Amygdala (tissue), 56 donors: ENCODE measurements around the gene TBKBP1.
A peak's percentile ranks its signal among the peaks of the same experiment; 100 is the strongest.

ENCODE experiments used
- DNase-seq, 56 donors: peaks; one replicate each; lab custom pipeline; 2025; lab: John Stamatoyannopoulos, UW

Gene TBKBP1

DNA sequence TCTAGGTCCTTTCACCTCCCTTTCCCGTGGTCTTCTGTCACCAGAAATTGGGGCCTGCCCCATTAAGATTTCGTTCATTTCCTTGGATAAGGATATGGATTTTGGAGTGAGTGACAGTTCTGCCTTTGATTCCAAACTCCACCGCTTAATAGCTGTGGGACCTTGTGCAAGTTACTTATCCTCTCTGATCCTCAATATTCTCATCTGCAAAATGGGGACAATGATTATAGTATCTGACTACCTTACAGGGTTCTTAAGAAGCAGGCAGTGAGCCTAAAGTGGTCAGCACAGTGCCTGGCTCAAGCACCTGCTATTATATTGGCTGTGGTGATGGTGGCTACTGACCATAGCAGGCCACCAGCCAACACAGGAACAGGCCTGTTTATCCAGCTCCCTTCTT, 15.6 kb downstream of the TBKBP1 start:
- DNase-seq, result no peak

DNA sequence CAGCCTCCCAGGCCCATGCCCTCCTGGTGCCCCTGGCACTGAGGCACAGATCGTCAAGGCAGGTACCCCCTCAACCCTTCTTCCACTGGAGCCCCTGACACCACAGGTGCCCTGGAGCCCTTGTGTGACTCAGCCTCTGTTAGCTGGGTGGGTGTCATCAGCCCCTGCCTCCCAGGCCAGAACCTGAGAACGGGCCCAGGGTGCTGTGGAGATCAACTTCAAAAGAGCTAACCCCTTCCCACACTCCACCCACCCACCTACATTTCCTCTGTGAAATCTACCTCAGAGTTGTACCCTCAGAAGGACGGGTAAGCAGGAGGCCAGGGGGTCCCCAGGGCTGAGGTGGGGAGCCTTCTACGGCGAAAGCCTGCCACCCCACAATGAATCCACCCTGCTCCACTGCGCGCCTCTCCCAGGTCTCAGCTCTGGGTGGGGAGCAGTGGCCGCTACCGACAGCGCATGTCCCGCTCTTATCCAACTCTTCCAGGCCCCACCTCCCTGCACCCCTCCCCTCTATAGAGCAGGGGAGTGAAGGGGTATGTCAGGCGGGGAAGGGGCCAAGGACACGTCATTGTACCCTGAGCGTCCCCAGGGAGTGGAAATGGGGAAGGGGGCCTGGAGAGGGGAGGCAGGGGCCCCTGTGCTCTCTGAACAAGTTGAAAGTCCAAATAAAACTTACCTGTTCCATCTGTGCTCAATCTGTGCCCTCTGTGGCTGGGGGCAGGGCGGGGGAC, 17.6 kb downstream of the TBKBP1 start:
- DNase-seq, result no peak

DNA sequence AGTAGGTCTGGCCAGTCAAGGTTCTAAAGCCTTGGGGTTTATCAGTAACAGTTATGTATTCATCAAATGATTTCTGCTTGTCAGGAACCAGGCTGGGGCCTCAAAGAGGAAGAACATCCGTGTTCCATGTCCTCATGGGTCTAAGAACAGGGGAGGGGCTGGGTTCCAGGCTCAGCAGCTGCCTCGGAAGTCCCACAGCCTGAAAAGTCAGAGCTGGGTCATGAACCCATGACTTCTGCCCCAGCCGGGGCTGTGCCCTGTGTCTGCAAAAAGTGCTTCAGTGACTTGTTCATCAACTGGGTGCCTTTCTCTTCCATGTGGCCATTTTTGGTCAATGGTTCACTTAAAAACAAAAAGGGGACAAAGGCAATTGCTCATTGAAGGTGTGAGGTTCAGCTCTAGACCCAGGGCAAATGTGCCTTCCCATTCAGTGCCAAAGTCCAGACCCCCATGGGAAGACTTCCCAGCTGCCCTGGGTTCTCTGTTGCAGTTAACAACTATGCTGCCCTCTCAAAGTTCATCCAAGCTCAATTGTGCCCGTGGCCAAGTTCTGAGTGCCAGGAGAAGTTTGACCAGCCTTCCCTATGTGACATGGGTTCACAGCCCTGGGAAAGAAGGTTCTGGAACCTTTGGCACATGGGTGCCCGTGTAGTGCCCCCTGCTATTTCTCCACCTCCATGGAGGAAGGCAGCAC, 18.5 kb downstream of the TBKBP1 start:
- DNase-seq, result no peak

DNA sequence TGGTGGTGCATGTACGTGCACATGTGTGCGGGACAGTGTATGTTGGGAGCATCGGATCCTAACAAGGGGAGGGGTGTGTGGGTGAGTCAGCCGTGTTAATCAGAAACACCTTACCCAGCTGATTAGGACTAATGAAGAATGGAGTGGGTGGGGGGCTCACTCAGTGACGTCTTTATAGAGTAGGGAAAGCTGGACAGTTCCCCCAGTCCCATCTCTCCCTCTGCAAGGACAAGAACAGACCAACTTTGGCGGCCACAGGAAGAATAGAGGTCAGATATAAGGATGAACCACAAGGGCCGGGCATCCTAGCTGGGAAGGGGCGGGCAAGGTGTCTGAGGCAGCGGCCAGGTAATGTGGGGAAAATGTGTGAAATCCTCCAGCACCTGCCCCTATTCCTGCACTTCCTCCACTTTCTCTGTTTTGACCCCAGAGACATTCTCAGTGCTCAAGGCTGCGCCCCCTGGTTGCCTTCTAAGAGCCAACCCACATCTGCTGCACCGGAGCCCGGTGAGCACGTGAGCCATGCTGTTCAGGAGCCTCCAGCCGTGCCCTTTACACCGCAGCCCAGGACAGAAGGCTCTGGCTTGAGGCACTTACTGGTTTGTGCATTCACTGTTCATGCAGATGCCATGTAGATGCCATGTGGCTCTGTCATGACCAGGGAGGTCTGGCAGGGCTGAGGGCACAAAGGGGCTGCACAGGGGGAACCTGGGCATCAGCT, 20.2 kb downstream of the TBKBP1 start:
- DNase-seq, result no peak

DNA sequence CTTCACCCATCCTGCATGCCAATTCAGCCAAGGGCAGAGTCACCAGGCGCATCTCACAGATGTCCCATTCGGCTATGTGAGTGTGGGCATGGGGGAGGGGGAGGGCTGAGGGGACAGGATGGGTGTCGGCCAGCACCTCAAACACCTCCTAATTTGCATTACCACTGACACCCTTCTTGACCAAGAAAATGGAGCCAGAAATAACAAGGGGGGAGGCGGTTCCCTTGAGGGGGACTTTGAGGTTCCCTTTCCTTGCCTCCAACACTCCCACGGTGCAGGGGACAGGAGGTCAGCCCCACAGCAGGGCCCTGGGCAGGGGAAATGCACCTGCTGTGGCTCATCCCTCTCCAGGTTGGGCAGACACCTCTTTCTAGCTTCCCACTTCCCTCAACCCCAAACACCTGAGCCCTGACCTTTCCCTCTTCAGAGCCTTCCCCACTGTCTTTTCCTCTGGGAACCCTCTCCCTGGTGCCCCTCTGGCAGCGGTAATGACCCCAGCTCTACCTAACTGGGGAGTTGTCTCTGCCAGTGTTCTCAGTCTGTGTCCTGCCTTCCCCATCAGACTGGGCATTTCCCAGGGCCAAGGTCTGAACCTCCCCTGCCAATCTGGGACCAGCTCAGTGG, 20.9 kb downstream of the TBKBP1 start:
- no peak for DNase-seq

DNA sequence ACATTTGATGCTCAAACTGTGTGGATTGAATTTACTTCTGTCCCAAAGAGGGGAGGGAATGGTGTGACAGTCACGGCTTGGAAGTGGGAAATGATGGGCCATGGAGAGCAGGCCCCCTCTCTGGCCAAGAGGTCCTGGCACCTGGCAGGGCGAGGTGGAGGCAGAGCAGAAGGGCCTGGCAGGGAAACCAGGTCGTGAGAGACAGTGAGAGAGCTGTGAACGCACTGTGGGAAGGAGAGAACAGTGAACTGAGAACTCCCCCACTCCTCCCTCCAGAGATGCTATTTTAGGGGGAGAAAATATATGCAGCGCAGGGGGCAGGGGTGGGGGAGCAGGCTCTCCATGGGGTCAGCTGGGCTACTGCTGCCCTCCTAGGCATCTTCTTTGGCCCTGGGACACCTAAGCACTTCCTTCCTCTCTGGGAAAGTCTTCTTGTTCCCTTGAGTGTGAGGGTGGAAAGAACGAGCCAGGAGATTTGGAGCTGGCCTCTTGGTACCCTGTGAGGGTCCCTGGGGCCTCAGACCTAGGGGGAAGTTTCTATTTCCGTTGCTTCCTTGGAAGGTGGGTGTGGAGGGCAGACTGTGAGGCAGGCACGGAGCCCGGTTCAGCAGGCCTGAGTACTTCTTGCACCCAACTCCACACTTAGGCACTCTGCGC, 21.8 kb downstream of the TBKBP1 start:
- no peak for DNase-seq

DNA sequence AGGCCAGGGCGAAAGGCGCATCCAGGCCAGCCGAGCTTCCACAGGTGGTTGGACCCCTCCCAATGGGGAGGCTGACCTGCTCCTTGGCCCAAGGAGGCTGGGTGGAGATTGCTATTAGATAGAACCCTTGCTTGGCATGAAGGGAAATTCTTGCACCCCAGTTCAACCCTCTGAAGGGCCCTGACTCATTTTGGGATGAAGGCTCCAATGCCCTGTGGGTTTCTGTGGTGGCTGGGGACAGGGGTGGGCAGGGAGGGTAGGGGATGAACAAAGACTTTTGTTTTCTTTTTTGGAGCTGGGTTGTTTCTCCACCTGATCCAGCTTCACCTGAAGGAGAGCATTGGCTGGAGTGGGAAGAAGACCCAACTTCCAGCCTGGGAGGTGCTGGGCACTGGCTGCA, 22.4 kb downstream of the TBKBP1 start:
- no peak for DNase-seq

DNA sequence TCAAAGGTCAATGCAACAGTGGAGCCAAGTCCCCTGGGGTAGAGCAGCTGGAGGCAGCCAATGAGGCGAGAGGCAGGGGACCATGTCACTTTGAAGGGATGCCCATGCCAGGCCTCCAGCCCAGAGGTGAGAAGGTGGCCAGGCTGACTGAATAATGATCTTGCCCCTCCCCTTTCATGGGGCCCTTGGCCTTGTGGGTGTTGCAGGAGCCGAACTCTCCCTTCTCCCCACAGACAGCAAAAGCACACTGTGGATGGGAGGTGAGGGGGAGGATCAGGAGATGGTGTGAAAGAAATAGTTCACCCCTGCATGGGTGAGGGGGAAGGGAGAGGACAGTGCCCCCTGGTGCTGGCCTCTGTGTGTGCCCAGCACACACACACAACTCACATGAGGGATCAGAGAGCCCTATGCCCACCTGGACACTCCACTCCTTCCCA, 23.3 kb downstream of the TBKBP1 start:
- no peak for DNase-seq

DNA sequence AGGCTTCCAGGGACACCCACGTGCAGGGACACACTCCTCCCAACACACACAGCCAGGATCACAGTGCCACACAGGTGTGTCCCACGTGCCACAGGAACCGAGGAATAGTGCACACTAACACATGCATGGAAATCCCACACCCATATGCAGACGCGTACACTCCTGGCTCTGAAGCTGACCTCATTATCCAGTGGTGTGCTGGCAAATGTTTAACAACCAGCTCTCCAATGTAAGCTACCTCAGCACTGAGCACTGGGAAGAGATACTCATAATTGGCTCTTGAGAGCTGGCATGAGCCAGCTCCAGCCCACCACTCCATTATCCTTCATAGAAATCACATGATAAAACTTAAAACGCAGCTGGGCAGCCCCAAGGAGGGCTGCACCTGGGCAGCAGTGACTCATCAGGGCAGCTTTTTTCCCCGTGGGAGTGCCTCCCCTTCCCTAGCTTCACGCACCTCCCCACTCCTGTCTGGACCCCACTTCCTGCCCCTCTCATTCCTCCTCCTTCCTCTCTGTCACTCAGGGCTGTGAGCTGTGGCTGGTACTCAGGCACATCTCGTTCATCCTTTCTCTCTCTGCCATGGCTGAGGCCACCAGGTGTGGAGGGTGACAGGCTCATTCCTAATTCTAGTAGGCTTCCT, 24.1 kb downstream of the TBKBP1 start:
- no peak for DNase-seq

DNA sequence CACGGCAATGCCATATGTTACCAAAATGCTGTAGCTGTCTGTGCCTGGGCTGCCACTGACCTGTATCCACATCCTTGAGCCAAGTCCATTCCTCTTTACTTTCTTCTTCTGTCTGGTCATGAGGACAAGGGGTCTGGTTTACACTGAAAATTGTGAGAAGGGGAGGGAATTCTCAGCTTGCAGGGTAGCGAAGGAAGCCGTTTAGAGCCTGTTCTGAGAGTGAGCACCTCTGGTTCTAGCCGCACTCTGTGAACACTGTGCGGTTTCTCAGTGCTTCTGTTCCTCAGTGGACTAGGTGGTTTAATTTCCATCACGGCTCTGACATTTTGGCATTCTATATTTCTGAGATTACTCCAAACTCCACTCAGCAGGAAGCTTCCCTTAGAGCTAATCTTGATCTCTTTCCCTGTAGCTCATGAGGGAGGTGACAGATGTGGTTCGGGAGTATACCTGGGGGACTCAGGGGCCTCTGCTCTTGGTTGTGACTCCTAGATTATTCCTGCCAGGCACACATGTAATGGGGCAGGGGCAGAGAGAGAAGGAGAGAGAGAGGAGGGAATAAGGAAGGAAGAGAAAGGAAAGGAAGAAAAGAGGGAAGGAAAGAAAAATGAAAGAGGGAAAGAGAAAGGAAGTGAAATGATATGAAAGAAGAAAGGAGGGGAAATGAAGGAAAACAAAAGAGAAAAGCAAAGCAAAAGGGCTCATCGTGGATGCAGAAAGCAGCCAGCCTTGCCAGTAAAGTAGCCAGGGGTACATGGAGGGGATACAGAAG, 24.9 kb downstream of the TBKBP1 start:
- no peak for DNase-seq

DNA sequence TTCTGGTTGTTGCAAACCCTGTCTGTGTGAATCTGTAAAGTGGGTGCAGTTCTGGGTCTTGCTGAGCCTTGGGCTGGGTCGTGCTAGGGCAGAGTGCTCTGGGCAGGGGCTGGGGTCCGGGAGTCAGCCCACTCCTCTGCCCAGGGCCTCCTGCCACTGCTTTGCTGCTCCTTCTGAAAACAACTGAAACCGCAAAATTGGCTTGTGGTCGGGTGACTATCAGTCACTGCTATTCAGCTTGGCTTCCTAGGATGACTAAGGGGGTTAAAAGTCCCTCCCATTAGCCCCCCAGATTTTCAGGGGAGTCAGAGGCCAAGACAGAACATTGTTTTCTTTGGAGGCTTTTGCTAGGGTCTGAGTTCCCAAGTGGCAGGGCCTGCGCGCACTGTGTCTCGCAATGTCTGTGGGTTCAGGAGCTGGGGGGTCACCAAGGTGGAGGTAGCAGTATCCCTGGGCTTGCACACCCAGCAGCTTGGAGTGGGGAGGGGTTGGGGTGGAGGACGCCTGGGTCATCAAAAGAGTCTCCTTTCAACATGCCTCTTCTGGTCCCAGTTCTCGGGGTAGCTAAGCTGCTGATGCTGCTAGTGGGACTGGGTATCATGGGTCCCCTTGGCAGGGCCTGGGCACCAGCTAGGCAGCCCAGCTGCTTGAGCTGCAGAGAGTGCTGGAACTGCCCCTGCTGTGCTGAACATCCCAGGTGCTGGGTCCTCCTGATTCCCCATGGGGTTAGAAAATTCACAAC, 25.6 kb downstream of the TBKBP1 start:
- DNase-seq, result no peak

DNA sequence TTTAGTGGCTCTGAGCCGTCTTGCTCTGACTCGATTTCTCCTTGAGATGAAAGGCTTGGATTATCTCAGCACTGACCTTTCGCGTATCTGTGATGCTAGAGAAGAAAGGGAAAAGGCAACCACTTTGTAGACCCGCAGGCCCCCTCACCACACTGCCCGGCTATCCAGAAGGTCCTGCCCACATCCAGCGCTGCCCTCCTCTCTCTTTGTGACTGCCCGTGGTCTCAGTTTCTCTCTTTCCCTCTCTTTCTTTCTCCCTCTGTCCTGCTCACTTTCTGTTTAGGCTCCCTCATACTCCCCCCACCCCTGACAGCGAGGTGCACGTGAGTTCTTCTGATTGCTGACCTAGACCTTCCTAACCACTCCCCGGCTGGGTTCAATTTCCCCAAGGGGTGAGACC, 26.2 kb downstream of the TBKBP1 start:
- no peak for DNase-seq

DNA sequence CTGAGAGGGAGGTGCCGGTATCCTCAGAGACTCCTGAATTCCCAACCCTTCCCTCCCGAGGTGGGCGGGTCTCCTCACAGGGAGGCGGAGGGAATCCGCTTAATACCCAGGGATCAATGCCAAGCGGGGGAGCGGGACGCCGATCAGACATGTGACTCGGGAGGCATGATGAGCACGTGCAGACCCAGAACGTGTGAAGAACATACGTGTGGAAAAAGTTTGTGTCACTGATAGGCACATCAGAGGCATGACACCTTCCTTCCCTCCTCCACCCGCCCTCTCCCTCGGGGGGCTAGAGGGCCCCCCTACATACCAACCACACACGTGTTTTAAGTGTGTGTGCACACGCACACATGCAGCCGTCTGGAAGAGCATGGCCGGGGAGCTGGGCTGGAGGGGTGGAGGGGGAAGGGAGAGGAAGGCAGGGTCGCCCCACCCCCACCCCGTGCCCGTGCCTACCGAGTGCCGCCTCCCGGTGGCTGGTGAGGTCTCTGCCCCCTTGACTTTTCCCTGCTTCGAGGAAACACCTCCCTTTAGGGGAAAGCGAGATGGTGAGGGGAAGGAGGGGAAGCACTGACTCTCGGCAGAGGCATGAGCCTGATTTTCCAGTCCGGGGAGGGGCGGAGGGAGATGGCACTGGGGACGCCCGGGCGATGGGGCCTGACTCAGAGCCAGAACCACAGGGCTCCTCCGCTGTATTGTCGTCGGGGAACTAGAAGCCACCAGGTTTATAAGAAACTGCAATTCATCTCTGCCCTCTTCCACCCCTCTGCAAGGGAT, 27.0 kb downstream of the TBKBP1 start:
- DNase-seq, result peak in 2 of 56 donors; percentile 16 to 18

DNA sequence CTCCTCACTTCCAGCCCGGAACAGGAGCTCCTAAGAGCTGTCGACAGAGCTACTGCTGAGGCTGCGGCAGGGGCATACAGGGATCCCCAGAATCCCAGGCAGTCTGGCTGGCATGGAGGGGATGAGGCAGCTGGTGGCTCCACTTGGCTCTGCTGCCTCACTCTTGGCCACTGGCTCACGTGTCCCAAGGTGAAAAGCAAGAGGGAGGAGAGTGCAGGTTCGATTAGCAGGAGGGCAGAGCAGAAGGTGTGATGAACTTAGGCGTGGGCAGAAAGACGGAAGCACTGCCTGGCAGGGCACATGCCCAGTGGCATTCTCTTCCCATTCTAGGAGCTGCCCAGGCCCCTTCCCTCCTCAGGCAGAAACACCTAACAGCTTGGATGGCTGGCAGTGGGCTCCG, 27.8 kb downstream of the TBKBP1 start:
- DNase-seq, result no peak

DNA sequence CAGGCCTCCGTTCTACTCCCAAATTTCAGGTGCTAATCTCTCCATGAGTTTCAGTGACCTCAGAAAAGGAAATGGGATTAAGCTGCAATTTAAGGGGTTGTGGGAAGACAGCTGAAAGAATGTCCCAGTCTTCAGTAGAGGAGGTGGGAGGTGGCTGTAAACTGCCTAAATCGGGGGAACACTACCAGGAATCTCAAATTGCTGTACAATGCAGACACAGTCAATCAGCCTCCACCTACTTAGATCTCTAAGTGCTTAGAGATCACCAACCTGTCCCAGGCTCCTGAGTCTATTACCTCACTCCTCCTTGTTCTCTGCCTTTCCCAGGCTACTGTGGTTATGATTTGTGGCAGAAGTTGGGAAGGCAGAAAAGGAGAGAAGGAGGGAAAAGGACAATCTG, 30.7 kb downstream of the TBKBP1 start:
- DNase-seq, result no peak

DNA sequence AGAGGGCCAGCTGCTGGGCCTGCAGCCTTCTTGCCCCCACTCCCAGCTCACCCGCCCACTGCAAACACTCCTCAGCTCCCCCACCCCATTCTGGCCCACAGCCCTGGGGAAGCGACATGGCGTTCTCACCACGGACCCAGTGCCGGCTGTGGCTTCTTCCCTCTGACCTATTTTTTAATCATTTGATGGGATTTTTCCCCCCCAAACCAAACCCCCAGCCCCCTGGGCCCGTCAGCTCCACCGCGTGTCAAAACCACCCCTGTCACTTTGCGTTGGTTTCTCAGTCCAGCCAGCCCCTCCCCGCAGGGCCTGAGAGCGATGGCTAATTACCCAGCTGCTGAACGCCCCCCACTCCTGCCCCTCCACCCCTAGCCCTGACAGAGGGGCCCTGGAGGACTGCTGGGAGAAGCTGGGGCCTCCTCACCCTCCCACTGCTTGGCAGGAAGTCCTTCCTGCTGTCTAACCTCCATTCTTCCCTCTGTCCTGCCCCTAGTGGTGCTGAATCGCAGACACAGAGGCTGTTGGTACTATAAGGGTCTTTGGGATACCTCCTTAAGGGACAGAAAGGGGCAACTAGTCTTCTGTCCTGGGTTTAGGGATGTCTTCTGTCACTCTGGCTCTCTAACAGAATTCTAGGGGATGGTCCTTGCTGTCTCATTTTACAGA, 31.6 kb downstream of the TBKBP1 start:
- no peak for DNase-seq
